Endodermal cell (in vitro differentiated cells): Measurements from ENCODE around the gene TSHZ2. TPM values are rescaled to one million over a fixed set of nuclear protein-coding genes. Genes with fewer than 3 reads are reported as not detected.

ENCODE experiments used
- DNase-seq: peaks from one replicate; pipeline ENCODE4 v3.0.0-alpha.2; 2017
- H3K27ac ChIP-seq: 2 replicates; pipeline ENCODE4 v1.5.1; 2013; ENCODE audit warnings: mild to moderate bottlenecking, low read depth, low read length, moderate library complexity
- H3K27me3 ChIP-seq: 2 replicates; pipeline ENCODE4 v1.6.1; 2013; ENCODE audit warnings: mild to moderate bottlenecking, low read length, moderate library complexity; ENCODE audit not compliant: insufficient read depth, control insufficient read depth, poor library complexity, severe bottlenecking
- H3K36me3 ChIP-seq: 2 replicates; pipeline ENCODE4 v1.7.0; 2013; ENCODE audit warnings: mild to moderate bottlenecking, low read length, moderate library complexity; ENCODE audit not compliant: control insufficient read depth, insufficient read depth
- H3K4me1 ChIP-seq: one replicate; pipeline ENCODE4 v1.7.0; 2013; ENCODE audit warnings: low read length; ENCODE audit not compliant: control insufficient read depth, insufficient read depth
- H3K4me3 ChIP-seq: 2 replicates; pipeline ENCODE4 v1.5.1; 2013; ENCODE audit warnings: mild to moderate bottlenecking, low read length, moderate library complexity
- H3K9ac ChIP-seq: 2 replicates; pipeline ENCODE4 v1.6.1; 2013; ENCODE audit warnings: mild to moderate bottlenecking, low read length, moderate library complexity; ENCODE audit not compliant: poor library complexity, severe bottlenecking; ENCODE audit errors: extremely low read depth
- H3K9me3 ChIP-seq: 2 replicates; pipeline ENCODE4 v1.6.1; 2013; ENCODE audit warnings: mild to moderate bottlenecking, low read length, moderate library complexity; ENCODE audit not compliant: control insufficient read depth
- H3K27ac Mint-ChIP-seq: 2 replicates; pipeline ENCODE4 v1.8.0; 2020; ENCODE audit warnings: mixed read lengths
- H3K27me3 Mint-ChIP-seq: 2 replicates; pipeline ENCODE4 v1.8.0; 2021; ENCODE audit warnings: mild to moderate bottlenecking, mixed read lengths; ENCODE audit not compliant: insufficient read depth
- H3K36me3 Mint-ChIP-seq: 2 replicates; pipeline ENCODE4 v1.8.0; 2020; ENCODE audit warnings: low read depth, mixed read lengths
- H3K4me1 Mint-ChIP-seq: 2 replicates; pipeline ENCODE4 v1.8.0; 2020; ENCODE audit warnings: mixed read lengths
- H3K4me3 Mint-ChIP-seq: 2 replicates; pipeline ENCODE4 v1.8.0; 2020; ENCODE audit warnings: mild to moderate bottlenecking, moderate library complexity, mixed read lengths
- H3K9me3 Mint-ChIP-seq: 2 replicates; pipeline ENCODE4 v1.8.0; 2020; ENCODE audit warnings: mild to moderate bottlenecking, mixed read lengths
- CTCF ChIP-seq: fragments of 200-600 bp; sonication (generic); conservative IDR thresholded peaks from 2 replicates; pipeline ENCODE4 v1.5.0; 2021; ENCODE audit warnings: antibody characterized with exemption, mild to moderate bottlenecking
- WGBS, 2 experiments: methylation state at CpG; one replicate each; pipeline versions ENCODE4 v1.1.5 to v1.1.7; 2013; ENCODE audit warnings: missing lambda C conversion rate in 2 of 2, mixed read lengths in 1 of 2; ENCODE audit not compliant: insufficient coverage in 1 of 2, insufficient read length in 1 of 2; 5-methylcytosine and 5-hydroxymethylcytosine counted together
- total RNA-seq, 2 donors: library from RNA; stranded (reverse); fragmentation: NEBNext Ultra II Directional in 1 of 2; extraction: Animal tissue kit (Norgen Biotek cat#: 25700) in 1 of 2; gene quantifications; 2 replicates in 1 of 2; 3 replicates in 1 of 2; pipeline ENCODE4 v1.2.1, GENCODE V29; 2021

Gene TSHZ2
- total RNA-seq, 2 donors from 2014 or later: 0.07 to 0.31 TPM

- Histone ChIP-seq H3K4me3 (no peak overlapping the region), H3K9ac (no peak overlapping the region), H3K27me3 (no peaks in the 10 kb centered on the region), H3K27ac (peak overlapping the region; percentile 51), H3K4me1 (no peaks in the 10 kb centered on the region), H3K9me3 (no peaks in the 10 kb centered on the region), H3K36me3 (no peaks in the 10 kb centered on the region)
- WGBS, 2 experiments: 77 to 82% methylated on average over 8 to 12 of the region's 12 CpGs
- H3K36me3 Mint-ChIP-seq: no peaks in the 10 kb centered on the region
- no peak overlapping the region for H3K4me3 Mint-ChIP-seq
- no peaks in the 10 kb centered on the region for H3K27me3 Mint-ChIP-seq
- no peaks in the 10 kb centered on the region for H3K4me1 Mint-ChIP-seq
- no peaks in the 10 kb centered on the region for H3K9me3 Mint-ChIP-seq
- peak overlapping the region; percentile 71 for H3K27ac Mint-ChIP-seq
- peak; percentile 78 for DNase-seq
- no peak for TF ChIP-seq CTCF
Measured at GRCh38 chr20:53331151-53331973, 359.2 kb downstream of the TSHZ2 start.

GRCh38 chr20:53332022-53332837 lies 360.1 kb downstream of the TSHZ2 start:
- no peaks in the 10 kb centered on the region for H3K4me1 ChIP-seq
- no peaks in the 10 kb centered on the region for H3K36me3 Mint-ChIP-seq
- H3K9me3 ChIP-seq: no peaks in the 10 kb centered on the region
- H3K4me3 ChIP-seq: no peak overlapping the region
- no peaks in the 10 kb centered on the region for H3K9me3 Mint-ChIP-seq
- no peaks in the 10 kb centered on the region for H3K27me3 Mint-ChIP-seq
- no peak for DNase-seq
- TF ChIP-seq CTCF: no peak
- no peaks in the 10 kb centered on the region for H3K4me1 Mint-ChIP-seq
- no peak overlapping the region for H3K4me3 Mint-ChIP-seq
- no peaks in the 10 kb centered on the region for H3K36me3 ChIP-seq
- H3K9ac ChIP-seq: no peak overlapping the region
- peak overlapping the region; percentile 71 for H3K27ac Mint-ChIP-seq
- 91 to 98% methylated on average over 7 to 9 of the region's 9 CpGs for WGBS, 2 experiments
- H3K27me3 ChIP-seq: no peaks in the 10 kb centered on the region
- H3K27ac ChIP-seq: peak overlapping the region; percentile 14

- Histone ChIP-seq H3K4me3 (no peak overlapping the region), H3K36me3 (no peaks in the 10 kb centered on the region), H3K27me3 (no peaks in the 10 kb centered on the region), H3K27ac (no peak overlapping the region), H3K9ac (no peak overlapping the region), H3K4me1 (no peaks in the 10 kb centered on the region), H3K9me3 (no peaks in the 10 kb centered on the region)
- Mint-ChIP-seq H3K27me3 (no peaks in the 10 kb centered on the region), H3K36me3 (no peaks in the 10 kb centered on the region), H3K9me3 (no peaks in the 10 kb centered on the region), H3K27ac (no peak overlapping the region), H3K4me3 (no peak overlapping the region), H3K4me1 (no peaks in the 10 kb centered on the region)
- WGBS, 2 experiments: 92 to 95% methylated on average over 5 to 8 of the region's 8 CpGs
- no peak for TF ChIP-seq CTCF
- no peak for DNase-seq
Measured at GRCh38 chr20:53334861-53335260, 362.7 kb downstream of the TSHZ2 start.
